RPMI8226 (cell line): Measurements from ENCODE around the gene FZD7.

Experiments used
- DNase-seq: peaks from one replicate; pipeline ENCODE4 v3.0.0-alpha.2; 2015

The FZD7 gene

DNA sequence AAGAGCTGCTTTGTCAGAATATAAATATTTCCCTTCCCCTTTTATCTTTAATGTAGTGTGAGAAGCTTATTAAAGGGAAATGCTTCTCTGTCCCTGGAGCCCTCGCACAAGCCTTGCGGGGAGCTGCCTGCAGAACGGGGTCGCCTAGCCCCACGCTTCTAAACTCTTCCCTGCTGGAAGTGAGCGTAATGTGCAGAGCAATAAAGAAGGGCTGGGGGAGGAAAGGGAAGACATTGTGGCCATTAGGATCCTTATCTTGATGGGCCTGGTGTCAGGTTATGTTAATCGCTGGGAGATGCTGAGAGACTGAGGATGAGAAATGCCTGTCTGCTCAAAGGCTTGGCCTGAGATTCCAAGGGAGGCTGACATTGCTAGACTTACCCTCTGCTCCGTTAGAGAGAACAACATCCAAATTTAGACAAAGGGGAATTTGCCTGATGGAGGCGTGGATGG lies 18.9 kb upstream of the FZD7 start:
- DNase-seq: no peak

DNA sequence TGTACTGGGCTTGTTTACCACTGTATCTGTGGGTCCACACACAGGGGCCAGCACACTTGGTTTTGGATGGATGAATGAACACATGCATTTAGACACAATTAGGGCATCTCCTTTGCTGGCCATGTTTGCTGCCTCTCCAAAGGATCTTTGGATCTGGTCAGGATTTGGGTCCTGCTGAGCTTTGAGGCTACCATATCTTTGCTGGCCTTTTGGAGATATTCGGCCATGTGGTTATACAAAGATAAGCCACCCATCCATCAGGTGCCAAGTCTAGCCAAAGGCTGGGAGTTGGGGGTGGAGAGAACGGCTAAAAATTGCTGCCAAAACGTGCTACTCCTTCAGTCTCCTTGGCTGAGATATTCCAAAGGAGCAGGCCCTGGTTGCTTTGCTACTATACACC lies 18.2 kb upstream of the FZD7 start:
- no peak for DNase-seq

DNA sequence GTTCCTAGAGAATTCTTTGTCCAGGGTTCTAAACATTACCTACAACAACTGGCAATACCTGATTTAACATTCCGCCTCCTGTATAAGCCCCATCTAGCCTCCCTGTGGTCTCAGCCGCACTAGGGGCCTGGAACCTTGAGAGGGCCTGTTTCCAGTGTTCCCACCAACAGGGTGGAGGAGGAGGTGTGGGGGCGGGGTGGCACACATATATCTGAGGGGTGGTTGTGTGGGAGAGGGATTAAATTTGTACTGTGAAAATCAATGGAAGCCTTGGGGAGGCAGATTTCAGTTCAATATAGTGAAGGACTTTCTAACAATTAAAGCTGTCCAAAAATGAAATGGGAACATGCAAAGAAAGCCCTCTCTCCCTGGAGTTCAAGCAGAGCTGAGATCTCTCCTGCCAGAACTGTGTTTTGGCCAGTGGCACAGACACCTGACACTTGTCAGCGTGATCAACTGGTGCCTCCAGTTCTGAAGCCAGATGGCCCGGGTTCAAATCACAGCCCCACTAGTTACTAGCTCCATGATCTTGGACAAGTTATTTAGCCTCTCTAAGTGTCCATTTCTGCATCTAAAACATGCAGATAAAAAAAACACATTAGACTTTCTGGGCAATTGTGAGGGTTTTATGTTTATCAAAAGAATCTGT lies 17.0 kb upstream of the FZD7 start:
- DNase-seq: no peak

DNA sequence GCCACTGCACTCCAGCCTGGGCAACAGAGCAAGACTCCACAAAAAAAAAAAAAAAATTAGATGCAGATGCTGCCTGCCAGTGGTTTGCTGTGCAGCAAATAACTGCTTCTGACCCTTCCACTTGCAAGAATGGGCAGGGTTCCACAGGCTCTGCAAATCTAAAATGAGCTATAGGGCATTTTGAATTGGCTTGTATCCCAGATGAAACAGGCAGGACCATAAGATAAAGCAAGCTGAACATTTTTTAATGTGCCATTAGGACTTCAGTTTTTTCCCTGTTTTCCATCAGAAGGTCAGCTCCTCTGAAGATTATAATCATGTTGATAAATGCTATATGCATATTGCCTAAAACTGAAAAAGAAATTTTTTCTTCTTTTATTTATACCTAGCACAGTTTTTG lies 15.7 kb upstream of the FZD7 start:
- no peak for DNase-seq

DNA sequence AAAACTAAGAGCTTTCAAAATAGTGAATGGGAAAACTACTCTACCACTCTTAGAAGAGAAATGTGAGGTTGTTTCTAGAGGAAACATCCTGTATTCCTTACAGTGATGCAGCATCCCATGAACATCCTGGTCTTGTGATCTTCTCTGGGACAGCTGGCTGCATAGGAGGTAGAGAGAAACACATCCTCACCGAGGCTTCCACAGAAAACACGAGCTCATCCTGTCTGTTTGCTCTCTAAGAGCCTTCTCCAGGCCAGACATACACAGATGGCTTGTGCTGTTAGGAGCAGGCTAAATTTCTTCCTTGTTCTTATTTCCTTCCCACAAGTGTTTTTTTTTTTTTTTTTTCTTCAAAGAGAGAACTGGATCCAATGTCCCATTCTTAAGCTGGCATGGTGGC lies 14.7 kb upstream of the FZD7 start:
- no peak for DNase-seq

DNA sequence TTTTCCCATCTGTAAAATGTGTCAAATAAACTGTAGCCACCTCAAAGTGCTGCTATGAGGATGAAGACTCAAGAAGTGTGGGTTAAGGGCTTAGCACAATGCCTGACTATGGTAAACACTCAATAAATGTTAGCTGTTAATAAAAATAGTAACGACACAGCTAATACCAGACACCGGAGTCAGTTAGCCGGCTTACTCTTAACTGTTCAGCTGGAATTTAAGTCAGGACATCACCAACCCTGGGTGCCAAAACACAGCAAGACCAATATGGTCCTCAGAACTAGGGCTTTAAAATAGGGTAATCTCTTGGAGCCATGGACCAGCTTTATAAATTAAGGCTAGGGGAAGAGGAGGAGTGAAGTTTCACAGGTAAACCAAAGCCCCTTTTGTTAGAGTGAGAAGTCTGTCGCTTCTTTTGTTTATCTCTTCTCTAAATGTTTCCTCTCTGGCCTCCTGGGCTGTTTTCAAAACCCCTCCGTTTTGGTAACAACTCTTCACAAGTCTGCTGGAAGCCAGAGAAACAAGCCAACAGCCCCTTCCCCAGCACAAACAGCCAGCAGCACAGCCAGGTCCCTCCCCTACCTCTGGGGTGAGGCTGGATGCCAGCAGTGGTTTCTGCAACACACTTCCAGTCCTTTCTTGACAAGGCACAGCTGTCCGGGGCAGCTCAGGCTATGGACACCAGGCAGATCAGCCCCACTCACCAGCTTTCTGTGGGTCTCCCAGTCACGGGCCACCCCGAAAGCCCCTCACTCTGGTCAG lies 13.8 kb upstream of the FZD7 start:
- no peak for DNase-seq

DNA sequence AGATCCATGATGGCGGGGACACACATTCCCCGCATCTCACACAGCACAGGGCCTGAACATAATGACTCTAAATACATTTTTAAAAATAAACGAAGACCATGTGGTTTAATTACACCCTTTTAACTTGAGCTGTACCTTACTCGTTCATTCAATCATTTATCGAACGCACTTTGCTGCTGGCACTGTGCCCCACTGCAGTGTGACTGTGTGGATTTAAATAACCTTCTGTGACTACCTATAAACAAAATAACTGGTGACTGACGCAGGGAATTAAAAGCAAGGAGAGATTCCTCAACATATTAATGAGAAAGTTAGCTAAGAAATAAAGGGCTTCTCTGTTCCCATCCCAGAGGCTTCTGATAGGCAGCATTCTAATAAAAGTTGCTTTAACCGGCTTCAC lies 10.9 kb upstream of the FZD7 start:
- no peak for DNase-seq

DNA sequence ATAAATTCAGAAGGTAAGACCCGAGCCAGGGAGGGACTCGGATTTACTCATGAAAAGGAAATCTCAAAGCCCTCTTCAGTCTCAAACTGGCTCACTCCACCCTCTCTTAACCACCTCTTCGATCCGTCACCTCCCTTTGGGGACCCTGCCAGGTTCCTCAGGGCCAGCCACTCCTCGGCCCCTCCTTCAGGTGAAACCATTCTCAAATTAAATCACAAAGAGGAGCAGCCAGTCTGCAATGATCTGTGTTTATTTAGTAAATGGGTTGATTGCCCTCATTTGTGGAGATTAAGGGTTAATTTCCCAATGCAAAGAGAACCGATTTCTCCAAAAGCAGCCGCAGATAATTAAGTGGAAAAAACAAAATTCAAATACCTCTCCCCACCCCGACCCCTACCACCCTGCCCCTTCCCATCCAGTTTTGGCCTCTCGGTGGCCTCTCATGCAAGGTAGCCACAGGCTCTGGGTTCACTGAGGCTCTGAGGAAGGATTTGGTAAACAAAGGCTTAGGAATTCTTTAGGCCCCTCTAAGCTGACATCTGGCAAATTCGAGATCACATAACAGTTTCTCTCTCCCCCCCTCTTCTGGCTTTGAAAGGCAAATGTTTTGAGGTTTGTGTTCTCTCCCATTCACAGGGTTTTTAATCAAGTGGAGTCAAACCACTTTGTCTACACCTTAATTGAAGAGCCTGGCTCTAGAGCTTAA lies 10.3 kb upstream of the FZD7 start:
- DNase-seq: no peak

DNA sequence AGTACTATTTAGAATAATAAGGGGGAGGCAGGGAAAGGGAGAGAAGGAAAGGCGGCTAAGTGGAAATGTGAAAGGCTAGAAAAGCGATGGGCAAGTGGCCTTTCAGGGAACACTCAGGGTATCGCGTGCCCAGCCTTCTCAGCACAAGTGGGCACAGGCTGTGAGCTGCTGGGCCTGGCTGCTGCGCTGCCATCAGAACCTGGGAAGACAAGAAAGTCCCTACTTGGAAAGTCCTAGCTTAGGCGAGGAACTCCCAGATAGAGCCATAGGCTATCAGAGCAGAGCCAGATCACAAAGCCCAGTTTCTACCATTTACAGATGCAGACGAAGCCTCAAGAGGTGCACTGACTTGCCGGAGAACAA lies 9.8 kb upstream of the FZD7 start:
- no peak for DNase-seq

DNA sequence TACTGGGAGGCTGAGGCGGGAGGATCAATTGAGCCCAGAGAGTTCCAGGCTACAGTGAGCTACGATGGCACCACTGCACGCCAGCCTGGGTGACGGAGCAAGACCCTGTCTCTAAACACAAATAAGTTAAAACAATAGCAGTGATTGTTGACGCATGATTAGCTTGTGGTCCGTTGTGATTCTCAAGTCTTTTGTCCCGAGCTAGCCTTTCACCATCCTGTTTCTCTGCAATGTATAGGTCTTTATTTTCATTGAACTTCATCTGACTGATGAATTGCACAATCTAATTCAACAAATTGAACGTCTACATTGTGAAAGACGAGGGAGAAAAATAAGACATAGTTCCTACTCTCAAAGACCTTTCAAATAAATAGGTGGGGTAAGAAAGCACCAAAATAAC lies 8.8 kb upstream of the FZD7 start:
- DNase-seq: no peak

DNA sequence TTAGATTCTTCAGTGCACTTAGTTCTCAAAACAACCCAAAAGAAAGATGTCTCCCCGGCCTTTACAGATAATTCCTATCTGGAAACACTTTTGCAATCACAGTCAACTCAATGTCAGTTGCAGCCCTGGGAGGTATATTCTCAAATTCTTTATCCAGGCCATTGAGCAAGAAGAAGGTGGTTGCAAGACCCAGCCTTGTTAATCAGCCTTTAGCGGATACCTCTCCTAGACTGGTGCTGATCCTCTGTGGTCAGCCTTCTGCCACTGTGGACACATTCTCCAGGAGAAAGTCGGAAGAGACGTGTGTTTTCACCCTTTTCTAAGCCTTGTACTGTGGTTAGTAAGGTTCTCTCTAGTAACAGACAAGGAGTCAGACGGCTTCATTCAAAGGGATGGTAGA lies 7.8 kb upstream of the FZD7 start:
- no peak for DNase-seq

DNA sequence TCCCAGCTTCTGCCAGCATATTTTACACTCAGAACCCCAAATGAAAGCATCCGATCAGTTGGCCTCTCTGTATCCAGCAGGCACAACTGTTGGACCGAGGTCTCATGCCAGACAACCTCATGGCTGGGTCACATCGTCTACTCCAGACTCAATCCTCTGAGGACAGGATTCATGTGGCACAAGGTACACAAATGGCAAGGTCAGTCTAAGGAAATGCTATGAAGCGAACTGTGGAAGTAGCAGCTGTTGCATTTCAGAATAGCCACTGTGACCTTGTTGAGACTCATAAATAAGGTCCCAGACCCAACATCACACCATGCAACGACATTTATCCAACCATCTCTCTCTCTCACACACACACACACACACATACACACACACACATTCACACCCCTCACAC lies 7.1 kb upstream of the FZD7 start:
- DNase-seq: no peak

DNA sequence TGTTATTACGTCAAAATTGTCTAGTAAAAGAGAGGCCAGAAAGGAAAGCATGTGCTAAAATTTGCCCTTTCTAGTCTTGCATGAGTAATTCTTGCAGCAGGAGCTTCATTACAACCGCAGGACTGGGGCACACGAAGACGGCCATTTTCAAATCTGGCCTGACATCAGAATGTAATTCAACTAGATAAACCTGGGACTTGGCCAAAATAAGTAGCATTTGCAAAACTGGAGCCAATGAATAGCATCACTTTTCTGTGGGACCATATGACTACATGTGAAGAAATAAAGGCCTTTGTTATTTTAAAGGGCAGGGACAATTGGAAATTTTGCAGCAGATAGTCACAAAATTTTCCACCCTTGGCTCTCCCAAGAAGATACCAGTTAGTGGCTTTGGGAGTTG lies 3.0 kb upstream of the FZD7 start:
- DNase-seq: no peak

DNA sequence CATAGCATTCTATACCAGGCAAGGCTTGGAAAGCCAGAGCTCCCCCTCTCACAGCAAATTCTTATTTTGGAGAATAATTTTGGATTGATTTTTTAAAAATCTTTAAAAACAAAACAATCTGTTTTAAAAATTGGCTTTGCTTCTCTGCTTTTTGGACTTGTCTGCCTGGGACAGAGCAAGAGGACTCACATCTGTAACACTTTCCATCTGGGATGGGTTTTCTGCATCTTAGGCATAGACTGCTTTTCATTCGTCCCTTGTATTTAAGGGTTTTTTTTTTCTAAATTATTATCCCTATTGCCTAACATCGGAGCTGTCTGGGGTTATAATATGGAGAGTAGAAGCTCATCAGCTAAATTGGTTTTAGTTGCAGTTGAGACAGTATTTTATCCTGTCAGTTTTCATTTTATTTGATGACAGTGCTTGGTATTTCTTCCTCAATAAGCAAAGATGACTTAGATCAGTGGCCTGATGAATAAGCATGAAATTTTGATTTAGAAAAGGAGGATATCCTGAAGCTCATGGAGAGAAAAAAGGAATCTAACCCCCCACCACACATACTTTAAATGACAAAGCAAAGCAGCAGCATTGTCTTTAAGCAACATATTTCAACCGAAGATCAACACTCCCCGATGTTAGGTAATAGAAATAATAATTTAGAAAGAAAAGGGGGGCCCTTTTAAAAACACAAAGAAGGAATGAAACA lies 2.3 kb upstream of the FZD7 start:
- DNase-seq: no peak

DNA sequence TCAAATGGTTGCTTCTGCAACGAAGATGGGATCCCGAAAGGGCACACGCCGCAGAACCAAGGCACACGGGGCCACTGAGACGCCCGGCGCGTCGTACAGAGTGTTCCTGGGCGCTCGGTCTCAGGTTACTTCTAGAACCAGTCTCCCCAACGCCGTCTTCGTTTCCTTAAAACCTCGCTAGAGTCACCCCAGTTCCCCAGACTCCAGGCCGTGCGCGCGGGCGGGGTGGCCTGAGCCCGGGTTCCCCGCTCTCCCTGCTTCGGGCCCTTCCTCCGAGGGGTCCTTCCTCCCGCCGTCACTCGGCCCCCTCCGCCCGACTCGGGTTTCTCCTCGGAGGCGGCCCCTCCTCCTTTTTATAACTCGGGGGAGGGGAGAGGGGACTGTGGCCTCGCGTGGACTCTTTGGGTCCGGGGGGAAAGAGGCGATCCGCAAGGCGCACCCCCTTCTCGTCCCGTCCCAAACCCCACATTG lies 774 bp upstream of the FZD7 start:
- peak; percentile 46 for DNase-seq

DNA sequence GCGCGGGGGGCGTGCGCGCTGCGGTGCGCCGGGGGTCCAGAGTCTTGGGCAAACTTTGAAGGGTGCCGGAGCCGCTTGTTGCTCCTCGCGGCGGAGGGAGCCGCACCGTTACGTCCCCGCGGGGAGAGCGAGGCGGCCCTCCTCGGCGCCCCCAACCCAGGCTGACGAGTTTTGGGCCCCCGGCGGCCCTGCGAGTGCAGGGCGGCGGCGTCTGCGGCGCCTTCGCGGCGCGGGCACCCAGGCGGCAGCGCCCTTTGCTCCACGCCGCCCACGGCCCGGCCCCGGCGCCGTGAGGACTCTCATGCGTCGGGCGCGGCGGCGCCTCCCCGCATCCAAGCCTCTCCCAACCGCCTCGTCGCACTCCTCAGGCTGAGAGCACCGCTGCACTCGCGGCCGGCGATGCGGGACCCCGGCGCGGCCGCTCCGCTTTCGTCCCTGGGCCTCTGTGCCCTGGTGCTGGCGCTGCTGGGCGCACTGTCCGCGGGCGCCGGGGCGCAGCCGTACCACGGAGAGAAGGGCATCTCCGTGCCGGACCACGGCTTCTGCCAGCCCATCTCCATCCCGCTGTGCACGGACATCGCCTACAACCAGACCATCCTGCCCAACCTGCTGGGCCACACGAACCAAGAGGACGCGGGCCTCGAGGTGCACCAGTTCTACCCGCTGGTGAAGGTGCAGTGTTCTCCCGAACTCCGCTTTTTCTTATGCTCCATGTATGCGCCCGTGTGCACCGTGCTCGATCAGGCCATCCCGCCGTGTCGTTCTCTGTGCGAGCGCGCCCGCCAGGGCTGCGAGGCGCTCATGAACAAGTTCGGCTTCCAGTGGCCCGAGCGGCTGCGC lies 814 bp downstream of the FZD7 start:
- peak; percentile 19 for DNase-seq

DNA sequence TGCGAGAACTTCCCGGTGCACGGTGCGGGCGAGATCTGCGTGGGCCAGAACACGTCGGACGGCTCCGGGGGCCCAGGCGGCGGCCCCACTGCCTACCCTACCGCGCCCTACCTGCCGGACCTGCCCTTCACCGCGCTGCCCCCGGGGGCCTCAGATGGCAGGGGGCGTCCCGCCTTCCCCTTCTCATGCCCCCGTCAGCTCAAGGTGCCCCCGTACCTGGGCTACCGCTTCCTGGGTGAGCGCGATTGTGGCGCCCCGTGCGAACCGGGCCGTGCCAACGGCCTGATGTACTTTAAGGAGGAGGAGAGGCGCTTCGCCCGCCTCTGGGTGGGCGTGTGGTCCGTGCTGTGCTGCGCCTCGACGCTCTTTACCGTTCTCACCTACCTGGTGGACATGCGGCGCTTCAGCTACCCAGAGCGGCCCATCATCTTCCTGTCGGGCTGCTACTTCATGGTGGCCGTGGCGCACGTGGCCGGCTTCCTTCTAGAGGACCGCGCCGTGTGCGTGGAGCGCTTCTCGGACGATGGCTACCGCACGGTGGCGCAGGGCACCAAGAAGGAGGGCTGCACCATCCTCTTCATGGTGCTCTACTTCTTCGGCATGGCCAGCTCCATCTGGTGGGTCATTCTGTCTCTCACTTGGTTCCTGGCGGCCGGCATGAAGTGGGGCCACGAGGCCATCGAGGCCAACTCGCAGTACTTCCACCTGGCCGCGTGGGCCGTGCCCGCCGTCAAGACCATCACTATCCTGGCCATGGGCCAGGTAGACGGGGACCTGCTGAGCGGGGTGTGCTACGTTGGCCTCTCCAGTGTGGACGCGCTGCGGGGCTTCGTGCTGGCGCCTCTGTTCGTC lies 1.7 kb downstream of the FZD7 start:
- DNase-seq: no peak

DNA sequence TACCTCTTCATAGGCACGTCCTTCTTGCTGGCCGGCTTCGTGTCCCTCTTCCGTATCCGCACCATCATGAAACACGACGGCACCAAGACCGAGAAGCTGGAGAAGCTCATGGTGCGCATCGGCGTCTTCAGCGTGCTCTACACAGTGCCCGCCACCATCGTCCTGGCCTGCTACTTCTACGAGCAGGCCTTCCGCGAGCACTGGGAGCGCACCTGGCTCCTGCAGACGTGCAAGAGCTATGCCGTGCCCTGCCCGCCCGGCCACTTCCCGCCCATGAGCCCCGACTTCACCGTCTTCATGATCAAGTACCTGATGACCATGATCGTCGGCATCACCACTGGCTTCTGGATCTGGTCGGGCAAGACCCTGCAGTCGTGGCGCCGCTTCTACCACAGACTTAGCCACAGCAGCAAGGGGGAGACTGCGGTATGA lies 2.3 kb downstream of the FZD7 start:
- no peak for DNase-seq

DNA sequence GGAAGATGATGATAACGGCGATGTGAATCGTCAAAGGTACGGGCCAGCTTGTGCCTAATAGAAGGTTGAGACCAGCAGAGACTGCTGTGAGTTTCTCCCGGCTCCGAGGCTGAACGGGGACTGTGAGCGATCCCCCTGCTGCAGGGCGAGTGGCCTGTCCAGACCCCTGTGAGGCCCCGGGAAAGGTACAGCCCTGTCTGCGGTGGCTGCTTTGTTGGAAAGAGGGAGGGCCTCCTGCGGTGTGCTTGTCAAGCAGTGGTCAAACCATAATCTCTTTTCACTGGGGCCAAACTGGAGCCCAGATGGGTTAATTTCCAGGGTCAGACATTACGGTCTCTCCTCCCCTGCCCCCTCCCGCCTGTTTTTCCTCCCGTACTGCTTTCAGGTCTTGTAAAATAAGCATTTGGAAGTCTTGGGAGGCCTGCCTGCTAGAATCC lies 3.0 kb downstream of the FZD7 start:
- no peak for DNase-seq

DNA sequence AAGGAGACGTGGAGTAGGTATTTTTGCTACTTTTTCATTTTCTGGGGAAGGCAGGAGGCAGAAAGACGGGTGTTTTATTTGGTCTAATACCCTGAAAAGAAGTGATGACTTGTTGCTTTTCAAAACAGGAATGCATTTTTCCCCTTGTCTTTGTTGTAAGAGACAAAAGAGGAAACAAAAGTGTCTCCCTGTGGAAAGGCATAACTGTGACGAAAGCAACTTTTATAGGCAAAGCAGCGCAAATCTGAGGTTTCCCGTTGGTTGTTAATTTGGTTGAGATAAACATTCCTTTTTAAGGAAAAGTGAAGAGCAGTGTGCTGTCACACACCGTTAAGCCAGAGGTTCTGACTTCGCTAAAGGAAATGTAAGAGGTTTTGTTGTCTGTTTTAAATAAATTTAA lies 3.4 kb downstream of the FZD7 start:
- DNase-seq: no peak

DNA sequence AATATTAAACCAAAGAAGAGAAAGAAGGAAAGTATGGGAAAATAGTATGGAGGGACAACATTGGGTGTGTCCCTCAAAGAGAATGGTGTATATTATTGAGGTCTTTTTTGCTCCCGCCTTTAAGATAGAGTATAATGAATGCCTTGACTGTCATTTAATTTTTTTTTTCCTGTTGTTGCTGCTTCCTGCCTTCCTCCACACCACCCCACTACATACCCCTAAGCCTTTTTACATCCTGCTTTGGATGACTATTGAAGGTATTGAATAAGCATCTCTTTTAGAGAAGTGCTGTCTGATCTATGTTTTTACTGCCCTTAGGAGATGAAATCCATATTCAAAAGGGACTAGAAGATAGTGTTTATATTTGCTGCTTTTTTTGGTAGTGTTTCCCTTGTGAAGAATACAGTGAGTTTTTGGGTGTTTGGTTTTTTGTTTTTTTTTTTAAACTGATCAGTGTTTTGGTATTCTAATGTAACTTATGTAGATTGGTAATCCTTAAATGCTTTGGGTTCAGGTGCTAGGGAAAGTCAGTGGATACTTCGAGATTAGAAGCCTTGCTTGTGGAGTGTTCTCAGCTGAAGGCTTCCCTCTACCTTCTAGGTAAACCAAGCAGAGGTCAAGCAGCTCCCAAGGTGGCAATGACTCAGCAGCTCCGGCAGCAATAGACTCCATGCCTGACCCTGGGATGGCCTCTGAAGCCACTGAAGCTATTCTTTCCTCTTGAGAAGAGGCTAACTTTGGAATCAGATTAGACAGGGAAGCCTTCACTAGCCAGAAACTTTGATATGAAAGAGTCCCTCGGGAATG lies 5.0 kb downstream of the FZD7 start:
- no peak for DNase-seq
